Transverse colon (tissue), 4 donors: ENCODE measurements around the gene TLN1. TPM values are rescaled to one million over a fixed set of nuclear protein-coding genes. Genes with fewer than 3 reads are reported as not detected.

Experiments used
- DNase-seq: peaks from one replicate; pipeline ENCODE4 v3.0.0-alpha.2; 2019
- H3K27ac ChIP-seq, 4 donors: fragments of 200-600 bp; sonication (generic); 2 replicates each; pipeline ENCODE4 v1.5.1; 2016 to 2018; ENCODE audit warnings: inconsistent platforms in 4 of 4
- H3K27me3 ChIP-seq: fragments of 200-600 bp; sonication (generic); 2 replicates; pipeline ENCODE4 v1.5.1; 2017; ENCODE audit warnings: inconsistent platforms
- H3K36me3 ChIP-seq, 4 donors: fragments of 200-600 bp; sonication (generic); 2 replicates each; pipeline ENCODE4 v1.5.1; 2017 to 2019; ENCODE audit warnings: inconsistent platforms in 4 of 4
- H3K4me1 ChIP-seq, 4 donors: fragments of 200-600 bp; sonication (generic); 2 replicates each; pipeline ENCODE4 v1.5.1; 2017 to 2020; ENCODE audit warnings: inconsistent platforms in 4 of 4
- H3K4me3 ChIP-seq, 4 donors: fragments of 200-600 bp; sonication (generic); 1 replicate in 1 of 4; 2 replicates in 3 of 4; pipeline versions ENCODE4 v1.5.1 to v1.6.1; 2017 to 2019; ENCODE audit warnings: inconsistent platforms in 4 of 4
- H3K9me3 ChIP-seq, 2 donors: fragments of 200-600 bp; sonication (generic); 2 replicates each; pipeline ENCODE4 v1.5.1; 2017 to 2019; ENCODE audit warnings: inconsistent platforms in 2 of 2
- CTCF ChIP-seq, 5 experiments: fragments of 200-600 bp in 3 of 5; fragments of 450-650 bp in 2 of 5; sonication (generic) in 3 of 5; IDR thresholded peaks; 1 replicate in 2 of 5; 2 replicates in 3 of 5; pipeline ENCODE4 v1.5.1; 2016 to 2017; ENCODE audit warnings: antibody characterized with exemption in 5 of 5, inconsistent platforms in 3 of 5, mild to moderate bottlenecking in 2 of 5, moderate library complexity in 1 of 5
- EP300 ChIP-seq: sonication (generic); formaldehyde crosslinking; IDR thresholded peaks from one replicate; pipeline ENCODE4 v1.6.1; 2017; ENCODE audit warnings: antibody characterized with exemption, low read depth
- POLR2A ChIP-seq: fragments of 450-650 bp; IDR thresholded peaks from one replicate; pipeline ENCODE4 v1.6.1; 2016; ENCODE audit warnings: antibody characterized with exemption, mild to moderate bottlenecking, moderate library complexity
- POLR2AphosphoS5 ChIP-seq, 3 donors: sonication (generic); formaldehyde crosslinking; IDR thresholded peaks; one replicate each; pipeline ENCODE4 v1.6.1; 2016; ENCODE audit warnings: antibody characterized with exemption in 3 of 3
- WGBS, 2 donors: methylation state at CpG; one replicate each; pipeline ENCODE4 v1.1.5; 2018; ENCODE audit warnings: low coverage in 1 of 2; 5-methylcytosine and 5-hydroxymethylcytosine counted together
- in situ Hi-C, 4 donors: fragments of 200-750 bp; cut with MboI; loops; one replicate each; pipeline versions ENCODE4 v1.15.0 to v1.15.1; 2017; ENCODE audit warnings: low sequenced_read_pairs in 3 of 4, low pct_ligation_motif_present in 1 of 4, low pct_unique_long_range_greater_than_20kb in 1 of 4
- intact Hi-C: fragments of 100-400 bp; cut with DNase I; formaldehyde crosslinking; loops from one replicate; pipeline ENCODE4 v1.15.1; 2023; ENCODE audit warnings: low total_unique reads
- total RNA-seq, 4 donors: library from RNA; depleted of rRNA; stranded (reverse); fragments of >200 nt; gene quantifications; one replicate each; pipeline ENCODE4 v1.1.0, GENCODE V29; 2016

The TLN1 gene
- total RNA-seq, 4 donors from 2014 or later: 158 to 328 (median 177) TPM

- intact Hi-C loops: loop anchor here (5.0 kb wide), 1 partner anchor 71 kb away; the partner anchor contains the start of genes CCDC107 and RMRP
- peak overlapping the region; percentile 94 to 98 (median 97) for H3K27ac ChIP-seq
- peaks cover 38 to 60% (median 58%) of the 10 kb centered on the region in 4 donors for H3K4me1 ChIP-seq
- H3K4me3 ChIP-seq: peak overlapping the region in 3 of 4 donors; percentile 0 to 83 (median 74)
- TF ChIP-seq POLR2AphosphoS5 (IDR thresholded peaks at IDR 0.05): peak; percentile 66 to 87 (median 82)
- peak; percentile 71 for TF ChIP-seq POLR2A
- peak; percentile 53 for TF ChIP-seq EP300
- TF ChIP-seq CTCF (IDR thresholded peaks at IDR 0.05): no peak
- peaks cover 0 to 24% (median 13%) of the 10 kb centered on the region in 4 donors for H3K36me3 ChIP-seq
- peak; percentile 78 for DNase-seq
- no peaks in the 10 kb centered on the region for H3K27me3 ChIP-seq
- in situ Hi-C loops: no loop called here
- H3K9me3 ChIP-seq: no peaks in the 10 kb centered on the region
- WGBS, 2 donors: 23 to 35% methylated on average over 4 to 10 of the region's 10 CpGs
Measured at GRCh38 chr9:35728041-35728971, 3.7 kb downstream of the TLN1 start.

- DNase-seq: no peak
- H3K36me3 ChIP-seq: peaks cover 0 to 28% (median 15%) of the 10 kb centered on the region in 4 donors
Measured at GRCh38 chr9:35727676-35728040, 4.3 kb downstream of the TLN1 start.

GRCh38 chr9:35726931-35727330, 5.1 kb downstream of the TLN1 start:
- TF ChIP-seq POLR2AphosphoS5 (IDR thresholded peaks at IDR 0.05) (peak in 1 of 3 donors; percentile 16), EP300 (no peak), CTCF (IDR thresholded peaks at IDR 0.05) (no peak), POLR2A (no peak)
- Histone ChIP-seq H3K4me3 (peak overlapping the region in 1 of 4 donors; percentile 83), H3K27me3 (no peaks in the 10 kb centered on the region), H3K27ac (peak overlapping the region; percentile 94 to 98 (median 97)), H3K36me3 (peaks cover 0 to 34% (median 19%) of the 10 kb centered on the region in 4 donors), H3K9me3 (no peaks in the 10 kb centered on the region), H3K4me1 (peaks cover 35 to 55% (median 54%) of the 10 kb centered on the region in 4 donors)
- intact Hi-C loops: loop anchor here (5.0 kb wide), 1 partner anchor 70 kb away; the partner anchor contains the start of genes CCDC107 and RMRP
- in situ Hi-C loops: no loop called here
- DNase-seq: peak; percentile 49
- 42 to 50% methylated on average over 1 to 3 of the region's 3 CpGs for WGBS, 2 donors

More at GRCh38 chr9:35727676-35728040, 4.3 kb downstream of the TLN1 start:
- in situ Hi-C loops: no loop called here
- H3K4me3 ChIP-seq: peak overlapping the region in 2 of 4 donors; percentile 74 to 83
- H3K27me3 ChIP-seq: no peaks in the 10 kb centered on the region
- no peaks in the 10 kb centered on the region for H3K9me3 ChIP-seq
- H3K27ac ChIP-seq: peak overlapping the region; percentile 94 to 98 (median 97)
- TF ChIP-seq POLR2AphosphoS5 (IDR thresholded peaks at IDR 0.05) (no peak), EP300 (no peak), CTCF (IDR thresholded peaks at IDR 0.05) (no peak), POLR2A (no peak)
- intact Hi-C loops: loop anchor here (5.0 kb wide), 1 partner anchor 70 kb away; the partner anchor contains the start of genes CCDC107 and RMRP
- H3K4me1 ChIP-seq: peaks cover 35 to 55% (median 54%) of the 10 kb centered on the region in 4 donors
- 39% methylated on average over 5 of the region's 5 CpGs; no CpG with 5 or more reads in 1 of the 2 donors for WGBS, 2 donors

GRCh38 chr9:35725362-35725761, 6.6 kb downstream of the TLN1 start:
- intact Hi-C loops (loop anchor here (5.0 kb wide), 1 partner anchor 68 kb away; the partner anchor contains the start of genes CCDC107 and RMRP), in situ Hi-C loops (no loop called here)
- Histone ChIP-seq H3K27me3 (no peaks in the 10 kb centered on the region), H3K9me3 (no peaks in the 10 kb centered on the region), H3K4me1 (peaks cover 29 to 48% (median 44%) of the 10 kb centered on the region in 4 donors), H3K36me3 (peaks cover 2 to 50% (median 26%) of the 10 kb centered on the region in 4 donors), H3K27ac (peak overlapping the region; percentile 94 to 98 (median 97)), H3K4me3 (no peak overlapping the region)
- TF ChIP-seq POLR2AphosphoS5 (IDR thresholded peaks at IDR 0.05) (no peak), CTCF (IDR thresholded peaks at IDR 0.05) (no peak), EP300 (no peak), POLR2A (no peak)
- no peak for DNase-seq
- WGBS, 2 donors: 80% methylated on average over 11 of the region's 11 CpGs; no CpG with 5 or more reads in 1 of the 2 donors
